ENCODE data around the gene MTHFS. TPM values are rescaled to one million over a fixed set of nuclear protein-coding genes. Genes with fewer than 3 reads are reported as not detected.
"Not testable (repeated sequence)": the region's sequence is repeated elsewhere in the genome, so short reads cannot be mapped to it uniquely, and the experiment has no call there.

MTHFS gene
- total RNA-seq, 2 donors from 2014 or later, result 8.0 to 12.0 TPM

- DNase-seq (ENCODE audit: low spot score), result no peak
- no peaks in the 10 kb centered on the region for H3K27me3 ChIP-seq
- H3K4me3 ChIP-seq, result no peak overlapping the region
- H3K27ac ChIP-seq, result no peak overlapping the region
- H3K4me1 ChIP-seq, result no peaks in the 10 kb centered on the region
- no peaks in the 10 kb centered on the region for H3K36me3 ChIP-seq
- H3K9me3 ChIP-seq, result no peaks in the 10 kb centered on the region
- TF ChIP-seq CTCF (IDR thresholded peaks at IDR 0.05), result no peak
Observed at GRCh38 chr15:79904271-79904670, 7.5 kb upstream of the MTHFS start.

DNA sequence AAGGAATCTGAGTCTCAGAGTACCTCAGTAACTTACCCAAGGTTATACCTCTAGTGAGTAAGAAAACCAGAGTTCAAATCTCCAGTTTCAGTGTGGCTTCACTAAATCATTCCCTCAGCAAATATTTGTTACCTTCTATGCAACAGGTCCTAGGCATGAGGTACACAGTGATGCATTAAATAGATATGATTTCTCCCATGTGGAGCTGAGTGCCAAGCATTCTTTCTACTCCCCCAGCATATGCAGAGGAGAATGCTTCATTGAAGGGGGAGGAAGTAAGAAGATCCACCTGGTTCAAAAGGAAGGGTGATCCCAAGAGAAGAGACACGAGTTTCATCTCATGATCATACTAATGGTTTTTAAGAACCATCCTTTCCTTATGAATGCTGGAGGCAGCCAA lies 6.8 kb upstream of the MTHFS start:
- DNase-seq (ENCODE audit: low spot score), result no peak
- Histone ChIP-seq H3K9me3 (no peaks in the 10 kb centered on the region), H3K4me3 (no peak overlapping the region), H3K27me3 (no peaks in the 10 kb centered on the region), H3K27ac (no peak overlapping the region), H3K4me1 (no peaks in the 10 kb centered on the region), H3K36me3 (no peaks in the 10 kb centered on the region)
- no peak for TF ChIP-seq CTCF (IDR thresholded peaks at IDR 0.05)

DNA sequence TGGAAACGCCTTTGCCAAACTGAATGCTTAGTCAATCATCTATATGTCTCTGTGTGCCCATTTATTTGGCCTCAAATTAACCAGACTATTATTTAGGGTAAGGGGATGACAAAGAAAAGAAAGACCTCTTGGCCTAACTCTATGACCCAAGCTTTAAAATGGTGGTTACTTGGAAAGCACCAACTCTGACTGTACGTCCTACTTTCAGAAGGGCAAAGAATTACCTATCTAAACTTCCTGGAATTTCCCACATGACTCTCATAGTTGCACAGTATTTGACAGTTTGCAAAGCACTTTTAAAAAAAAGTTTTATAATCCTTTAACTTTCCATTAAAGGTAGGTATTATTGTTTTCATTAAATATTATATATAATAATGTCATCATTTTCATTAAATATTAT lies 6.3 kb upstream of the MTHFS start:
- H3K9me3 ChIP-seq, result no peaks in the 10 kb centered on the region
- DNase-seq (ENCODE audit: low spot score), result no peak
- H3K4me3 ChIP-seq, result no peak overlapping the region
- no peaks in the 10 kb centered on the region for H3K36me3 ChIP-seq
- H3K27ac ChIP-seq, result no peak overlapping the region
- H3K4me1 ChIP-seq, result no peaks in the 10 kb centered on the region
- no peak for TF ChIP-seq CTCF (IDR thresholded peaks at IDR 0.05)
- no peaks in the 10 kb centered on the region for H3K27me3 ChIP-seq

GRCh38 chr15:79901958-79902357 lies 5.1 kb upstream of the MTHFS start:
- H3K9me3 ChIP-seq, result no peaks in the 10 kb centered on the region
- no peak overlapping the region for H3K4me3 ChIP-seq
- no peaks in the 10 kb centered on the region for H3K36me3 ChIP-seq
- DNase-seq (ENCODE audit: low spot score), result no peak
- TF ChIP-seq CTCF (IDR thresholded peaks at IDR 0.05), result no peak
- no peak overlapping the region for H3K27ac ChIP-seq
- H3K27me3 ChIP-seq, result no peaks in the 10 kb centered on the region
- H3K4me1 ChIP-seq, result peaks cover 0 to 4% of the 10 kb centered on the region in 2 donors

GRCh38 chr15:79900818-79901378 lies 4.1 kb upstream of the MTHFS start:
- H3K27me3 ChIP-seq; H3K36me3 ChIP-seq; DNase-seq (ENCODE audit: low spot score); H3K27ac ChIP-seq; H3K4me3 ChIP-seq; H3K4me1 ChIP-seq; H3K9me3 ChIP-seq: not testable (repeated sequence)

GRCh38 chr15:79900087-79900486 lies 3.3 kb upstream of the MTHFS start:
- Histone ChIP-seq H3K27me3 (no peaks in the 10 kb centered on the region), H3K4me3 (no peak overlapping the region), H3K4me1 (peaks cover 0 to 10% of the 10 kb centered on the region in 2 donors), H3K9me3 (no peaks in the 10 kb centered on the region), H3K36me3 (no peaks in the 10 kb centered on the region), H3K27ac (no peak overlapping the region)
- no peak for TF ChIP-seq CTCF (IDR thresholded peaks at IDR 0.05)
- DNase-seq (ENCODE audit: low spot score), result no peak

- not testable (repeated sequence) for H3K4me3 ChIP-seq; H3K27me3 ChIP-seq; H3K36me3 ChIP-seq; H3K27ac ChIP-seq; DNase-seq (ENCODE audit: low spot score); H3K9me3 ChIP-seq
- peaks cover 0 to 10% of the 10 kb centered on the region in 2 donors for H3K4me1 ChIP-seq
Observed at GRCh38 chr15:79898786-79899185, 2.0 kb upstream of the MTHFS start.

Data from right atrium auricular region (tissue), 2 donors.